ENCODE data around the gene HOXD13. TPM values are rescaled to one million over a fixed set of nuclear protein-coding genes. Genes with fewer than 3 reads are reported as not detected.

The HOXD13 gene
- total RNA-seq, 4 donors from 2014 or later = 0.32 TPM; not detected in 3

- Histone ChIP-seq H3K4me3 (peak overlapping the region; percentile 8 to 47 (median 26)), H3K9me3 (no peaks in the 10 kb centered on the region), H3K36me3 (no peaks in the 10 kb centered on the region), H3K27me3 (peaks cover 98% of the 10 kb centered on the region), H3K4me1 (peaks cover 8 to 51% (median 26%) of the 10 kb centered on the region in 4 donors), H3K27ac (peak overlapping the region; percentile 26 to 73 (median 56))
- WGBS, 2 donors (ENCODE audit: low coverage in 1 of 2) = 8% methylated on average over 43 of the region's 59 CpGs; no CpG with 5 or more reads in 1 of the 2 donors
- no peak for DNase-seq
- intact Hi-C loops (cut with DNase I; ENCODE audit: low total_unique reads) (no loop called here), in situ Hi-C loops (cut with MboI; ENCODE audit: low pct_ligation_motif_present in 1 of 4, low pct_unique_long_range_greater_than_20kb in 1 of 4, low sequenced_read_pairs in 3 of 4) (loop anchor here in 3 of 4 donors (25.0 kb wide), 2 partner anchors 705 to 1030 kb away; no protein-coding TSS in a partner anchor)
- TF ChIP-seq EP300 (IDR thresholded peaks at IDR 0.05; ENCODE audit: low read depth) (no peak), POLR2AphosphoS5 (IDR thresholded peaks at IDR 0.05) (no peak), CTCF (IDR thresholded peaks at IDR 0.05) (no peak), POLR2A (IDR thresholded peaks at IDR 0.05) (no peak)
Observed at GRCh38 chr2:176107731-176108181, 15.2 kb downstream of the HOXD13 start.

- TF ChIP-seq CTCF (IDR thresholded peaks at IDR 0.05) (no peak), EP300 (IDR thresholded peaks at IDR 0.05; ENCODE audit: low read depth) (no peak), POLR2AphosphoS5 (IDR thresholded peaks at IDR 0.05) (no peak), POLR2A (IDR thresholded peaks at IDR 0.05) (no peak)
- H3K9me3 ChIP-seq = no peaks in the 10 kb centered on the region
- peak overlapping the region; percentile 15 to 73 (median 46) for H3K27ac ChIP-seq
- 45 to 53% methylated on average over 10 to 26 of the region's 26 CpGs for WGBS, 2 donors (ENCODE audit: low coverage in 1 of 2)
- H3K36me3 ChIP-seq = no peaks in the 10 kb centered on the region
- no peak for DNase-seq
- peaks cover 98% of the 10 kb centered on the region for H3K27me3 ChIP-seq
- intact Hi-C loops (cut with DNase I; ENCODE audit: low total_unique reads) = no loop called here
- in situ Hi-C loops (cut with MboI; ENCODE audit: low pct_ligation_motif_present in 1 of 4, low pct_unique_long_range_greater_than_20kb in 1 of 4, low sequenced_read_pairs in 3 of 4) = loop anchor here in 3 of 4 donors (25.0 kb wide), 2 partner anchors 703 to 1028 kb away; no protein-coding TSS in a partner anchor
- peak overlapping the region in 2 of 4 donors; percentile 22 to 47 for H3K4me3 ChIP-seq
- peaks cover 8 to 44% (median 22%) of the 10 kb centered on the region in 4 donors for H3K4me1 ChIP-seq
Observed at GRCh38 chr2:176109192-176109901, 16.8 kb downstream of the HOXD13 start.

- Histone ChIP-seq H3K4me1 (peaks cover 8 to 38% (median 16%) of the 10 kb centered on the region in 4 donors), H3K27ac (peak overlapping the region in 2 of 4 donors; percentile 69 to 73), H3K9me3 (no peaks in the 10 kb centered on the region), H3K36me3 (no peaks in the 10 kb centered on the region), H3K27me3 (peaks cover 98% of the 10 kb centered on the region), H3K4me3 (no peak overlapping the region)
- DNase-seq = no peak
- TF ChIP-seq EP300 (IDR thresholded peaks at IDR 0.05; ENCODE audit: low read depth) (no peak), POLR2AphosphoS5 (IDR thresholded peaks at IDR 0.05) (no peak), POLR2A (IDR thresholded peaks at IDR 0.05) (no peak), CTCF (IDR thresholded peaks at IDR 0.05) (no peak)
- in situ Hi-C loops (cut with MboI; ENCODE audit: low pct_ligation_motif_present in 1 of 4, low pct_unique_long_range_greater_than_20kb in 1 of 4, low sequenced_read_pairs in 3 of 4) = loop anchor here in 3 of 4 donors (25.0 kb wide), 2 partner anchors 702 to 1027 kb away; no protein-coding TSS in a partner anchor
- intact Hi-C loops (cut with DNase I; ENCODE audit: low total_unique reads) = no loop called here
- WGBS, 2 donors (ENCODE audit: low coverage in 1 of 2) = 39% methylated on average over 4 of the region's 4 CpGs; no CpG with 5 or more reads in 1 of the 2 donors
Observed at GRCh38 chr2:176109946-176110345, 17.4 kb downstream of the HOXD13 start.
